Esophagus (tissue), 2 donors: Measurements from ENCODE around the gene TPGS1. TPM values are rescaled to one million over a fixed set of nuclear protein-coding genes. Genes with fewer than 3 reads are reported as not detected.
A peak's percentile ranks its signal among the peaks of the same experiment; 100 is the strongest.
"Not testable (repeated sequence)": the region's sequence is repeated elsewhere in the genome, so short reads cannot be mapped to it uniquely, and the experiment has no call there.

Source experiments
- H3K27ac ChIP-seq, 2 donors: one replicate each; pipeline ENCODE4 v1.5.1; 2013; ENCODE audit warnings: low read depth in 2 of 2, mild to moderate bottlenecking in 2 of 2, inconsistent platforms in 1 of 2, low read length in 1 of 2, moderate library complexity in 1 of 2
- H3K27me3 ChIP-seq, 2 donors: one replicate each; pipeline ENCODE4 v1.6.1; 2013; ENCODE audit warnings: low read length in 2 of 2, control low read depth in 1 of 2, mild to moderate bottlenecking in 1 of 2; ENCODE audit not compliant: insufficient read depth in 2 of 2, control insufficient read depth in 1 of 2
- H3K36me3 ChIP-seq, 2 donors: one replicate each; pipeline ENCODE4 v1.6.1; 2013; ENCODE audit warnings: low read length in 1 of 2; ENCODE audit not compliant: control insufficient read depth in 2 of 2, insufficient read depth in 2 of 2
- H3K4me1 ChIP-seq, 2 donors: one replicate each; pipeline ENCODE4 v1.6.1; 2013; ENCODE audit warnings: low read length in 1 of 2; ENCODE audit not compliant: control insufficient read depth in 2 of 2, insufficient read depth in 2 of 2
- H3K4me3 ChIP-seq, 2 donors: one replicate each; pipeline ENCODE4 v1.5.1; 2013; ENCODE audit warnings: low read length in 2 of 2, mild to moderate bottlenecking in 2 of 2, low read depth in 1 of 2, moderate library complexity in 1 of 2
- H3K9me3 ChIP-seq, 2 donors: one replicate each; pipeline ENCODE4 v1.6.1; 2013; ENCODE audit warnings: mild to moderate bottlenecking in 2 of 2, low read depth in 1 of 2, low read length in 1 of 2, moderate library complexity in 1 of 2; ENCODE audit not compliant: control insufficient read depth in 2 of 2, insufficient read depth in 1 of 2
- WGBS, 2 donors: extraction: QIAGEN DNeasy Blood & Tissue Kit; methylation state at CpG; one replicate each; pipeline ENCODE4 v1.1.7; 2013; 5-methylcytosine and 5-hydroxymethylcytosine counted together
- polyA plus RNA-seq, 2 donors: library from polyadenylated mRNA; stranded (reverse); fragments of 200-250 nt; gene quantifications; one replicate each; pipeline ENCODE4 v1.2.3, GENCODE V29; 2013
- donor health status: healthy with polysubstance abuse.
- donor health status: Bipolar disorder and iron deficiency.

TPGS1 gene
- polyA plus RNA-seq, 2 donors, result 13.9 to 16.8 TPM

- Histone ChIP-seq H3K36me3 (no peaks in the 10 kb centered on the region), H3K4me3 (no peak overlapping the region), H3K4me1 (peaks cover 0 to 5% of the 10 kb centered on the region in 2 donors), H3K27me3 (no peaks in the 10 kb centered on the region), H3K9me3 (no peaks in the 10 kb centered on the region), H3K27ac (no peak overlapping the region)
- WGBS, 2 donors, result 80 to 82% methylated on average over 26 of the region's 26 CpGs
Observed at GRCh38 chr19:478236-478903, 28.9 kb upstream of the TPGS1 start.

DNA sequence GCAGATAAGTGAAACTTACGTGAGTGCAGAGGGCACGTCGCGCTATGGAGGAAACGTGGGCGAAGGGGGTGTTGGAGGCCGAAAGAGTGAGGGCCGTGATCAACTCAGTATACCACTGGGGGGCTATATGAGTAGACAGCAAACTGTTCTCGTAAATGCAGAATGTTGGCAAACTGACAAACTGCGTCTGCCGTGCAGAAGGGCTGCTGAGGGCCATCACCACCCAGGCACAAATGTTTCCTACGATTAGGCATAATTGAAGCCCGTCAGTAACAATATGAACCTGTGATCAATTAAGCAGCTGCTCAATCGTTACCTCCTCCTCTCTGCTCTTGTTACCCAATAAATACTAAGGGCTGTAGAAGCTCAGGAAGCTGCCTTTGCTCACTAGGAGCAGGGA is 28.3 kb upstream of the TPGS1 start:
- H3K27me3 ChIP-seq, result no peaks in the 10 kb centered on the region
- H3K27ac ChIP-seq, result no peak overlapping the region
- H3K9me3 ChIP-seq, result no peaks in the 10 kb centered on the region
- no peaks in the 10 kb centered on the region for H3K36me3 ChIP-seq
- H3K4me1 ChIP-seq, result peaks cover 0 to 5% of the 10 kb centered on the region in 2 donors
- H3K4me3 ChIP-seq, result no peak overlapping the region
- WGBS, 2 donors, result 76 to 80% methylated on average over 14 of the region's 14 CpGs

DNA sequence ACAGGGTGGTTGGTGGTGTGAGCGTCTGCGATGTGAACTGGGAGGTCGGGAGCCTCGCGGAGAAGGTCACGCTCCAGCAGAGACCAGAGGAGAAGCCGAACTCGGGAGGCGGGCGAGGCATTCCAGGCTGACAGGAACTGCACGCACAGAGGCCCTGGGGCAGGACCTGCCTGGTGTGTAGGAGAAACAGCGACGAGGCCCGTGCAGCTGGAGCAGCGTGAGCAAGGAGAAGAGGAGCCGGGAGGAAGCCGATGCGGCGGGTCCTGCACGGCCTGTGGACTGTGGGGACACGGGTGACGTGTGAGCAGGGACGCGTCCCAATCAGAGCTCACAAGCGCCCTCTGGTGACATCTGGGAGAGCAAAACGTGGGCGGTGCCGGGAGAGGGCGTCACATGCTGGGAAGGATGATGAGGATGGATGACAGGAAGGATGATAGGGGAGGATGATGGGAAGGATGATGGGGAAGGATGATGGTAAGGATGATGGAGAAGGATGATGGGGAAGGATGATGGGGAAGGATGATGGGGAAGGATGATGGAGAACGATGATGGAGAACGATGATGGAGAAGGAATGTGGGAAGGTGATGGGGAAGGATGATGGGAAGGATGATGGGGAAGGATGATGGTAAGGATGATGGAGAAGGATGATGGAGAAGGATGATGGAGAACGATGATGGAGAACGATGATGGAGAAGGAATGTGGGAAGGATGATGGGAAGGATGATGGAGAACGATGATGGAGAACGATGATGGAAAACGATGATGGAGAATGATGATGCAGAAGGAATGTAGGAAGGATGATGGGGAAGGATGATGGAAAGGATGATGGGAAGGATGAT is 27.1 kb upstream of the TPGS1 start:
- peaks cover 0 to 8% of the 10 kb centered on the region in 2 donors for H3K4me1 ChIP-seq
- 23 to 35% methylated on average over 36 of the region's 36 CpGs for WGBS, 2 donors
- H3K27me3 ChIP-seq, result no peaks in the 10 kb centered on the region
- H3K4me3 ChIP-seq, result peak overlapping the region in 1 of 2 donors; percentile 22
- H3K36me3 ChIP-seq, result no peaks in the 10 kb centered on the region
- peak overlapping the region; percentile 7 to 27 for H3K27ac ChIP-seq
- peaks cover 0 to 3% of the 10 kb centered on the region in 2 donors for H3K9me3 ChIP-seq

- not testable (repeated sequence) for H3K27me3 ChIP-seq, H3K4me1 ChIP-seq, H3K9me3 ChIP-seq, H3K4me3 ChIP-seq, H3K36me3 ChIP-seq, H3K27ac ChIP-seq
- WGBS, 2 donors, result 93 to 95% methylated on average over 3 of the region's 3 CpGs
Observed at GRCh38 chr19:481100-481499, 26.2 kb upstream of the TPGS1 start.

DNA sequence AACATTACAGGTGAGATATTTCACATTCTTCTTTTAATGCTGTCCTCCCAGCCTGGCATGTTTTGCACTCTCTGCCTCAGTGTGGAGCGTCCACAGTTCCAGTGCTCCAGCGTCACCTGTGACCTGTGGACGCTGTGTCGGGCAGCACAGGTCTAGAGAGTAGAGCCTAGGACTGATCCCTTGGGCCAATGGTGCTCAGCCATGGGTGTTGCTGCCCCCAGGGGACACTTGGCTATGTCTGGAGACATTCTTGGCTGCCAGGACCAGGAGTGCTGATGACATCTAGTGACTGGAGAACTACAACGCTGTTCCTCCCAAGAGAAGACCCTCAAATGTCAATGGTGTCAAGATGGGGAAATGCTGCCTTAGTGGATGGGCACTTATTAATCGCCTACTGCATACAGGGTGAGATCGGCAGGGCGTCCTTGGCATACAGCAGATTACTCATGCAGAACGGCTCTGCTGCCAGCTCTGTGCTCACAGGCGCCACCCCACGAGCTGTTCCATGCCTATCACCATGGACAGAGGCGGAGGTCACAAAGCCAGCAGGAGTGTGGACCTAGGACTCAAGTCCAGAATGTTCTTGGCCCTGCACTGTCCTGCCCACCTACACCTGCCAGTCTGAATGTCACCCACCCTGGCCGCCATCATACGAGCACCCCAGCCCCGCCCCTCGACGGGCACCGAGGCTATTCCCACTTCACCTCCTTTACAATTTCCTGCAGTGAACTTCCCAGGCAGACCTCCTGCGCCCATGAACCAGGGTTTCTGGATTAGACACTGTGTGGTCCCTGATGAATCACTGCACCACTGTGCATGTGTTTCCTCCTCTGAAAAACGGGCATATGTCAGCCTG is 24.9 kb upstream of the TPGS1 start:
- no peak overlapping the region for H3K4me3 ChIP-seq
- peaks cover 0 to 3% of the 10 kb centered on the region in 2 donors for H3K9me3 ChIP-seq
- H3K27ac ChIP-seq, result no peak overlapping the region
- 55 to 59% methylated on average over 20 of the region's 20 CpGs for WGBS, 2 donors
- peaks cover 0 to 8% of the 10 kb centered on the region in 2 donors for H3K4me1 ChIP-seq
- no peaks in the 10 kb centered on the region for H3K27me3 ChIP-seq
- H3K36me3 ChIP-seq, result no peaks in the 10 kb centered on the region

DNA sequence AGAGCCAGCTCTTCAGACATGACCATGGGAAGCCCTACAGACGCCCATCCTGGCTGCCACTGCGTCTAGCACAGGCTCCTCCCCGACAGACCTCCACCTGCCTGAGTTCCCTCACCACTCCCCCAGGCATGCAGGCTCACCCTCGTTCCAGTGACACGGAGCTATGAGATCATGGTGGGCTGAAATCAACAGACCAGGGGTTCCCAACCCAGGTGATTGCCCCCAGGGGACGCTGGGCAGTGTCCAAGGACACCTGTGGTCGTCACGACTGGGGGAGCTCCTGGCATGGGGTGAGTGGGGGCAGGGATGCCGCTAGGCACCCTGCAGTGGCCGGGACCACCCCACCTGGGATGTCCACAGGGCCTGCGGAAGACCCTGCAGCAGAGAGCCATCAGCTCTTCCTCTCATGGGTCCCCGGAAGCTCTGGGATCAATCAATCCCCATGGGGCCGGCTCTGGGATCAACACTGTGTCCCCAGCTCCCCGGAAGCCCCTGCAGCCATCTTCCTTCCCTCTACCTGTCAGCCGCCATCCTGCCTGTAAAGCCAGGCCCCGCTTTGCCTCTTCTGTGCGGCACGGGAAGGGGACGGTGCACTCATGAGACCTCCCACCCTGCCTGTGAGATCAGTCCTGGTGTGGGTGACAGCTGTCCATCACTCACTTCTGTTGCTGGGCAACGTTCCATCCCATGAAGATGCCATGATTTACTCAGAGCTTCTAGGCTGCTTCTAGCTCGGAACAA is 23.8 kb upstream of the TPGS1 start:
- Histone ChIP-seq H3K27ac (no peak overlapping the region), H3K4me1 (peaks cover 0 to 8% of the 10 kb centered on the region in 2 donors), H3K27me3 (no peaks in the 10 kb centered on the region), H3K9me3 (peaks cover 0 to 3% of the 10 kb centered on the region in 2 donors), H3K4me3 (no peak overlapping the region), H3K36me3 (no peaks in the 10 kb centered on the region)
- 50 to 60% methylated on average over 21 of the region's 21 CpGs for WGBS, 2 donors

- WGBS, 2 donors, result 47 to 57% methylated on average over 15 of the region's 15 CpGs
- peaks cover 0 to 3% of the 10 kb centered on the region in 2 donors for H3K9me3 ChIP-seq
- H3K36me3 ChIP-seq, result no peaks in the 10 kb centered on the region
- peaks cover 0 to 8% of the 10 kb centered on the region in 2 donors for H3K4me1 ChIP-seq
- H3K27ac ChIP-seq, result no peak overlapping the region
- H3K4me3 ChIP-seq, result no peak overlapping the region
- no peaks in the 10 kb centered on the region for H3K27me3 ChIP-seq
Observed at GRCh38 chr19:484494-484893, 22.8 kb upstream of the TPGS1 start.

GRCh38 chr19:485077-485476 is 22.2 kb upstream of the TPGS1 start:
- 53 to 54% methylated on average over 22 of the region's 22 CpGs for WGBS, 2 donors
- Histone ChIP-seq H3K4me3 (no peak overlapping the region), H3K4me1 (peaks cover 0 to 8% of the 10 kb centered on the region in 2 donors), H3K27ac (no peak overlapping the region), H3K9me3 (peaks cover 0 to 3% of the 10 kb centered on the region in 2 donors), H3K36me3 (no peaks in the 10 kb centered on the region), H3K27me3 (no peaks in the 10 kb centered on the region)
